HepG2 (cell line): Measurements from ENCODE around the gene GDA. TPM values are rescaled to one million over a fixed set of nuclear protein-coding genes. Genes with fewer than 3 reads are reported as not detected.

ENCODE experiments used
- AGO1 ChIP-seq: fragments of 200-400 bp; formaldehyde crosslinking; IDR thresholded peaks from 2 replicates; pipeline ENCODE4 v1.6.1; 2017; ENCODE audit warnings: mild to moderate bottlenecking, low read depth, low read length, moderate library complexity; ENCODE audit not compliant: poor library complexity, severe bottlenecking
- CENPT ChIP-seq: sonication (generic); formaldehyde crosslinking; IDR thresholded peaks from 2 replicates; pipeline ENCODE4 v1.8.0; 2022; ENCODE audit warnings: low read depth, mild to moderate bottlenecking, moderate library complexity, missing genetic modification reagents
- DZIP1 ChIP-seq: sonication (generic); formaldehyde crosslinking; IDR thresholded peaks from 2 replicates; pipeline ENCODE4 v1.5.0; 2020; ENCODE audit warnings: mild to moderate bottlenecking, missing genetic modification reagents
- KAT7 ChIP-seq: IDR thresholded peaks from 2 replicates; pipeline ENCODE4 v1.6.1; 2018; ENCODE audit warnings: borderline replicate concordance, missing compliant biosample characterization
- KAT8 ChIP-seq: IDR thresholded peaks from 2 replicates; pipeline ENCODE4 v1.6.1; 2016; ENCODE audit warnings: missing genetic modification reagents, missing compliant biosample characterization
- MTA1 ChIP-seq: sonication (generic); formaldehyde crosslinking; IDR thresholded peaks from 2 replicates; pipeline ENCODE4 v1.4.0; 2020; ENCODE audit warnings: missing genetic modification reagents, mild to moderate bottlenecking, borderline replicate concordance
- MTF1 ChIP-seq: sonication (generic); formaldehyde crosslinking; IDR thresholded peaks from 2 replicates; pipeline ENCODE4 v1.5.0; 2020; ENCODE audit warnings: missing genetic modification reagents
- MYPOP ChIP-seq: sonication (generic); formaldehyde crosslinking; IDR thresholded peaks from 2 replicates; pipeline ENCODE4 v1.8.1; 2023; ENCODE audit warnings: mild to moderate bottlenecking, moderate library complexity, missing genetic modification reagents
- RXRA ChIP-seq: sonication (generic); formaldehyde crosslinking; IDR thresholded peaks from 2 replicates; pipeline ENCODE4 v1.5.1; 2020; ENCODE audit warnings: missing genetic modification reagents
- TFE3 ChIP-seq: IDR thresholded peaks from 2 replicates; pipeline ENCODE4 v1.6.1; 2016
- THYN1 ChIP-seq: sonication (generic); formaldehyde crosslinking; IDR thresholded peaks from 2 replicates; pipeline ENCODE4 v1.8.1; 2023; ENCODE audit warnings: low read depth, mild to moderate bottlenecking, moderate library complexity, missing genetic modification reagents, borderline replicate concordance
- YEATS2 ChIP-seq: sonication (generic); formaldehyde crosslinking; IDR thresholded peaks from 2 replicates; pipeline ENCODE4 v1.4.0; 2020; ENCODE audit warnings: missing genetic modification reagents, borderline replicate concordance
- ZNF138 ChIP-seq: sonication (generic); formaldehyde crosslinking; IDR thresholded peaks from 2 replicates; pipeline ENCODE4 v1.5.0; 2020; ENCODE audit warnings: mild to moderate bottlenecking, low read depth, missing genetic modification reagents
- ZNF143 ChIP-seq: sonication (generic); formaldehyde crosslinking; IDR thresholded peaks from 2 replicates; pipeline ENCODE4 v1.4.0; 2020; ENCODE audit warnings: missing genetic modification reagents
- ZNF232 ChIP-seq: sonication (generic); formaldehyde crosslinking; IDR thresholded peaks from 2 replicates; pipeline ENCODE4 v1.4.0; 2020; ENCODE audit warnings: missing genetic modification reagents, borderline replicate concordance
- ZNF235 ChIP-seq: sonication (generic); formaldehyde crosslinking; IDR thresholded peaks from 2 replicates; pipeline ENCODE4 v1.8.1; 2023; ENCODE audit warnings: mild to moderate bottlenecking, missing genetic modification reagents, borderline replicate concordance
- ZNF337 ChIP-seq: sonication (generic); formaldehyde crosslinking; IDR thresholded peaks from 2 replicates; pipeline ENCODE4 v1.5.1; 2020; ENCODE audit warnings: missing genetic modification reagents, low read depth, mild to moderate bottlenecking, borderline replicate concordance
- ZNF382 ChIP-seq: sonication (generic); formaldehyde crosslinking; IDR thresholded peaks from 2 replicates; pipeline ENCODE4 v1.5.0; 2020; ENCODE audit warnings: missing genetic modification reagents, mild to moderate bottlenecking, borderline replicate concordance
- ZNF496 ChIP-seq: sonication (generic); formaldehyde crosslinking; IDR thresholded peaks from 2 replicates; pipeline ENCODE4 v1.8.1; 2023; ENCODE audit warnings: mild to moderate bottlenecking, moderate library complexity, missing genetic modification reagents; ENCODE audit not compliant: insufficient replicate concordance
- ZNF564 ChIP-seq: sonication (generic); formaldehyde crosslinking; IDR thresholded peaks from 2 replicates; pipeline ENCODE4 v1.8.1; 2023; ENCODE audit warnings: mild to moderate bottlenecking, missing genetic modification reagents
- ZNF709 ChIP-seq: sonication (generic); formaldehyde crosslinking; IDR thresholded peaks from 2 replicates; pipeline ENCODE4 v1.5.0; 2020; ENCODE audit warnings: mild to moderate bottlenecking, missing genetic modification reagents
- ZNF770 ChIP-seq: sonication (generic); formaldehyde crosslinking; IDR thresholded peaks from 2 replicates; pipeline ENCODE4 v1.5.0; 2020; ENCODE audit warnings: mild to moderate bottlenecking, missing genetic modification reagents
- polyA plus RNA-seq, 8 experiments: library from polyadenylated mRNA; depleted of rRNA in 3 of 8; stranded (reverse) in 7 of 8; unstranded in 1 of 8; fragments of >200 nt; fragmentation: Illumina TruSeq in 4 of 8; extraction: Trizol in 4 of 8; gene quantifications; 2 replicates each; pipeline versions ENCODE4 v1.2.1 to v1.2.3, GENCODE V29; 2011 to 2016; ENCODE audit warnings: low read depth in 4 of 8, missing spikeins in 1 of 8, mixed read lengths in 1 of 8; ENCODE audit not compliant: insufficient read depth in 1 of 8
- total RNA-seq, 5 experiments: library from RNA; depleted of rRNA; stranded (reverse); fragments of >200 nt; fragmentation: Illumina TruSeq; extraction: Trizol; gene quantifications; 2 replicates each; pipeline ENCODE4 v1.2.3, GENCODE V29; 2016; ENCODE audit warnings: low read depth in 1 of 5

The GDA gene
- total and polyA plus RNA-seq, 2 of the 13 experiments (the other 11 are each of a cell fraction or from before 2014, with no cell fraction given), result 0.15 to 0.99 TPM

- TF ChIP-seq DZIP1 (peak; percentile 84; the same call in 1 of the 2 replicates), KAT8 (CRISPR knock-in tag) (peak; percentile 59), ZNF138 (CRISPR knock-in tag) (peak; percentile 39; the same call in 1 of the 2 replicates), MTA1 (CRISPR knock-in tag) (peak; percentile 97), ZNF709 (CRISPR knock-in tag) (0 out of 2 replicates have a peak, but pooled peaks have one; percentile 63), ZNF382 (CRISPR knock-in tag) (no peak), RXRA (CRISPR knock-in tag) (peak; percentile 64; the same call in 1 of the 2 replicates), ZNF143 (CRISPR knock-in tag) (0 out of 2 replicates have a peak, but pooled peaks have one; percentile 24), AGO1 (no peak), ZNF496 (no peak), TFE3 (CRISPR knock-in tag) (no peak), KAT7 (CRISPR knock-in tag) (peak; percentile 52; the same call in 1 of the 2 replicates), THYN1 (CRISPR knock-in tag) (no peak), MYPOP (peak; percentile 97), MTF1 (CRISPR knock-in tag) (no peak), ZNF232 (peak; percentile 90), ZNF770 (CRISPR knock-in tag) (0 out of 2 replicates have a peak, but pooled peaks have one; percentile 26), ZNF337 (CRISPR knock-in tag) (no peak), ZNF235 (no peak), CENPT (CRISPR knock-in tag) (peak; percentile 80), ZNF564 (CRISPR knock-in tag) (peak; percentile 78), YEATS2 (CRISPR knock-in tag) (peak; percentile 63; the same call in 1 of the 2 replicates)
Measured at GRCh38 chr9:72149231-72149975, at the start of gene GDA (continued).
